Measurements from ENCODE around the gene CCDC83. TPM values are rescaled to one million over a fixed set of nuclear protein-coding genes. Genes with fewer than 3 reads are reported as not detected.
"Not testable (repeated sequence)": the region's sequence is repeated elsewhere in the genome, so short reads cannot be mapped to it uniquely, and the experiment has no call there.

Gene CCDC83
- total RNA-seq, 4 donors from 2014 or later, result not detected

GRCh38 chr11:85831050-85831449 lies 24.1 kb upstream of the CCDC83 start:
- H3K36me3 ChIP-seq, result no peaks in the 10 kb centered on the region

GRCh38 chr11:85835263-85835662 lies 19.9 kb upstream of the CCDC83 start:
- TF ChIP-seq POLR2A (IDR thresholded peaks at IDR 0.05) (no peak), CTCF (IDR thresholded peaks at IDR 0.05) (no peak), EP300 (IDR thresholded peaks at IDR 0.05) (no peak)
- 92 to 93% methylated on average over 1 of the region's 1 CpG for WGBS, 2 donors
- H3K27me3 ChIP-seq, result no peaks in the 10 kb centered on the region
- H3K4me1 ChIP-seq, result no peaks in the 10 kb centered on the region
- no peaks in the 10 kb centered on the region for H3K36me3 ChIP-seq
- no peak overlapping the region for H3K4me3 ChIP-seq
- no peak overlapping the region for H3K27ac ChIP-seq
- H3K9me3 ChIP-seq, result peaks cover 0 to 11% (median 0%) of the 10 kb centered on the region in 4 donors
- no peak for DNase-seq (ENCODE audit: low spot score in 2 of 2)

More at GRCh38 chr11:85831050-85831449, 24.1 kb upstream of the CCDC83 start:
- Histone ChIP-seq H3K4me1 (peaks cover 0 to 13% (median 5%) of the 10 kb centered on the region in 4 donors), H3K27me3 (no peaks in the 10 kb centered on the region), H3K9me3 (peaks cover 0 to 11% (median 0%) of the 10 kb centered on the region in 4 donors), H3K4me3 (no peak overlapping the region), H3K27ac (no peak overlapping the region)
- TF ChIP-seq CTCF (IDR thresholded peaks at IDR 0.05), result no peak
- no peak for TF ChIP-seq EP300 (IDR thresholded peaks at IDR 0.05)
- TF ChIP-seq POLR2A (IDR thresholded peaks at IDR 0.05), result no peak
- DNase-seq (ENCODE audit: low spot score in 2 of 2), result no peak

GRCh38 chr11:85835729-85836128 lies 19.5 kb upstream of the CCDC83 start:
- WGBS, 2 donors, result 64 to 76% methylated on average over 3 of the region's 3 CpGs

GRCh38 chr11:85840932-85841331 lies 14.3 kb upstream of the CCDC83 start:
- not testable (repeated sequence) for DNase-seq (ENCODE audit: low spot score in 2 of 2); H3K9me3 ChIP-seq; H3K27ac ChIP-seq; H3K27me3 ChIP-seq; H3K36me3 ChIP-seq; H3K4me1 ChIP-seq; H3K4me3 ChIP-seq

More at GRCh38 chr11:85835729-85836128, 19.5 kb upstream of the CCDC83 start:
- Histone ChIP-seq H3K27ac (no peak overlapping the region), H3K4me3 (no peak overlapping the region), H3K4me1 (no peaks in the 10 kb centered on the region), H3K9me3 (peaks cover 0 to 11% (median 0%) of the 10 kb centered on the region in 4 donors), H3K36me3 (no peaks in the 10 kb centered on the region), H3K27me3 (no peaks in the 10 kb centered on the region)
- no peak for DNase-seq (ENCODE audit: low spot score in 2 of 2)
- TF ChIP-seq EP300 (IDR thresholded peaks at IDR 0.05) (no peak), POLR2A (IDR thresholded peaks at IDR 0.05) (no peak), CTCF (IDR thresholded peaks at IDR 0.05) (no peak)

GRCh38 chr11:85843929-85844328 lies 11.3 kb upstream of the CCDC83 start:
- no peak for TF ChIP-seq CTCF (IDR thresholded peaks at IDR 0.05)
- TF ChIP-seq EP300 (IDR thresholded peaks at IDR 0.05), result no peak
- no peak for TF ChIP-seq POLR2A (IDR thresholded peaks at IDR 0.05)
- no peak for DNase-seq (ENCODE audit: low spot score in 2 of 2)
- Histone ChIP-seq H3K27me3 (no peaks in the 10 kb centered on the region), H3K9me3 (peaks cover 0 to 6% (median 0%) of the 10 kb centered on the region in 4 donors), H3K27ac (no peak overlapping the region), H3K4me1 (no peaks in the 10 kb centered on the region), H3K36me3 (no peaks in the 10 kb centered on the region), H3K4me3 (no peak overlapping the region)
- WGBS, 2 donors, result 89 to 95% methylated on average over 3 of the region's 3 CpGs
